GM12892 (cell line): ENCODE data around the gene KCNIP1.

Experiments
- POLR2A ChIP-seq: IDR thresholded peaks from 2 replicates; pipeline ENCODE4 v1.6.1; 2011; ENCODE audit warnings: low read depth, low read length, control low read depth
- POLR2AphosphoS5 ChIP-seq: IDR thresholded peaks from 2 replicates; pipeline ENCODE4 v1.6.1; 2011; ENCODE audit warnings: low read depth, low read length, control low read depth

- TF ChIP-seq POLR2A (no peak), POLR2AphosphoS5 (no peak)
Measured at GRCh38 chr5:170532935-170533334, 29.1 kb downstream of the KCNIP1 start.
